WTC11 (cell line): ENCODE data around the gene TPM4. TPM values are rescaled to one million over a fixed set of nuclear protein-coding genes. Genes with fewer than 3 reads are reported as not detected.

Experiments
- ATAC-seq: fragments of 200-7000 bp; cut with Tn5 transposase; 2 replicates; pipeline ENCODE4 v1.10.0; 2021; ENCODE audit warnings: mild to moderate bottlenecking, moderate library complexity
- CTCF ChIA-PET: fragments of 300-600 bp; sonication (Branson Sonifier 250); formaldehyde crosslinking; loops from one replicate; lab custom pipeline; 2021; ENCODE audit warnings: antibody characterized with exemption; lab: Charles Lee
- POLR2A ChIA-PET: fragments of 350-600 bp; sonication (Branson Sonifier 250); formaldehyde crosslinking; loops from one replicate; lab custom pipeline; 2021; ENCODE audit warnings: antibody characterized with exemption; lab: Charles Lee
- DNase-seq: peaks from one replicate; pipeline ENCODE4 v3.0.0; 2021; ENCODE audit warnings: low spot score
- H3K27ac Mint-ChIP-seq: 2 replicates; pipeline ENCODE4 v1.8.0; 2021; ENCODE audit warnings: mixed read lengths
- H3K27me3 Mint-ChIP-seq: 2 replicates; pipeline ENCODE4 v1.8.0; 2021; ENCODE audit warnings: low read depth, mild to moderate bottlenecking, moderate library complexity, mixed read lengths
- H3K36me3 Mint-ChIP-seq: 2 replicates; pipeline ENCODE4 v1.8.0; 2021; ENCODE audit warnings: mixed read lengths
- H3K4me1 Mint-ChIP-seq: 2 replicates; pipeline ENCODE4 v1.8.0; 2022; ENCODE audit warnings: mixed read lengths
- H3K4me3 Mint-ChIP-seq: 2 replicates; pipeline ENCODE4 v1.8.0; 2021; ENCODE audit warnings: mild to moderate bottlenecking, moderate library complexity, mixed read lengths
- H3K9me3 Mint-ChIP-seq: 2 replicates; pipeline ENCODE4 v1.8.0; 2021; ENCODE audit warnings: mixed read lengths
- CREM ChIP-seq: sonication (generic); formaldehyde crosslinking; IDR thresholded peaks from 2 replicates; pipeline ENCODE4 v1.8.1; 2022; ENCODE audit warnings: mild to moderate bottlenecking, missing genetic modification reagents, moderate library complexity
- EMX1 ChIP-seq: fragments of 250-450 bp; sonication (Bioruptor Pico); IDR thresholded peaks from 2 replicates; pipeline ENCODE4 v1.8.0; 2021; ENCODE audit warnings: mild to moderate bottlenecking
- GTF2I ChIP-seq: fragments of 250-450 bp; sonication (Bioruptor Pico); conservative IDR thresholded peaks from 2 replicates; pipeline ENCODE4 v1.4.0; 2021; ENCODE audit warnings: mild to moderate bottlenecking
- MYBL2 ChIP-seq: sonication (generic); formaldehyde crosslinking; IDR thresholded peaks from 2 replicates; pipeline ENCODE4 v1.8.1; 2023; ENCODE audit warnings: mild to moderate bottlenecking, moderate library complexity, missing genetic modification reagents
- NFATC4 ChIP-seq: fragments of 250-450 bp; sonication (Bioruptor Pico); IDR thresholded peaks from 2 replicates; pipeline ENCODE4 v1.9.0; 2021; ENCODE audit warnings: mild to moderate bottlenecking
- PRRX2 ChIP-seq: fragments of 250-450 bp; sonication (Bioruptor Pico); IDR thresholded peaks from 2 replicates; pipeline ENCODE4 v1.8.0; 2021; ENCODE audit warnings: mild to moderate bottlenecking
- ZNF317 ChIP-seq: sonication (generic); formaldehyde crosslinking; IDR thresholded peaks from 2 replicates; pipeline ENCODE4 v1.8.1; 2023; ENCODE audit warnings: low read depth, mild to moderate bottlenecking, moderate library complexity, missing genetic modification reagents, borderline replicate concordance
- ZNF396 ChIP-seq: fragments of 250-450 bp; sonication (Bioruptor Pico); IDR thresholded peaks from 2 replicates; pipeline ENCODE4 v1.8.0; 2021; ENCODE audit warnings: mild to moderate bottlenecking, moderate library complexity, borderline replicate concordance
- ZNF416 ChIP-seq: fragments of 250-450 bp; sonication (Bioruptor Pico); IDR thresholded peaks from 2 replicates; pipeline ENCODE4 v1.9.0; 2021; ENCODE audit warnings: mild to moderate bottlenecking, inconsistent platforms
- total RNA-seq: library from RNA; stranded (reverse); gene quantifications from 3 replicates; pipeline ENCODE4 v1.2.3, GENCODE V29; 2021
- TF ChIP-seq, protein P1 (sequence below): sonication (generic); formaldehyde crosslinking; IDR thresholded peaks from 2 replicates; pipeline ENCODE4 v1.8.0; 2022; ENCODE audit warnings: mild to moderate bottlenecking, missing genetic modification reagents
- TF ChIP-seq, protein P2 (sequence below): sonication (generic); formaldehyde crosslinking; IDR thresholded peaks from 2 replicates; pipeline ENCODE4 v1.8.0; 2023; ENCODE audit warnings: missing genetic modification reagents, mild to moderate bottlenecking, borderline replicate concordance
- TF ChIP-seq, protein P3 (sequence below): fragments of 250-450 bp; sonication (Bioruptor Pico); IDR thresholded peaks from 2 replicates; pipeline ENCODE4 v1.9.0; 2021; ENCODE audit warnings: mild to moderate bottlenecking
- TF ChIP-seq, protein P4 (sequence below): sonication (generic); formaldehyde crosslinking; IDR thresholded peaks from 2 replicates; pipeline ENCODE4 v1.8.1; 2023; ENCODE audit warnings: mild to moderate bottlenecking, missing genetic modification reagents, moderate library complexity
- TF ChIP-seq, protein P5 (sequence below): fragments of 250-450 bp; sonication (Bioruptor Pico); IDR thresholded peaks from 2 replicates; pipeline ENCODE4 v1.8.0; 2021; ENCODE audit warnings: mild to moderate bottlenecking
- TF ChIP-seq, protein P6 (sequence below): fragments of 250-450 bp; sonication (Bioruptor Pico); conservative IDR thresholded peaks from 2 replicates; pipeline ENCODE4 v1.9.0; 2021; ENCODE audit warnings: mild to moderate bottlenecking
- TF ChIP-seq, protein P7 (sequence below): sonication (generic); formaldehyde crosslinking; IDR thresholded peaks from 2 replicates; pipeline ENCODE4 v1.8.0; 2023; ENCODE audit warnings: missing genetic modification reagents

Gene TPM4
- total RNA-seq, 1 experiment from 2014 or later = 302 TPM

DNA sequence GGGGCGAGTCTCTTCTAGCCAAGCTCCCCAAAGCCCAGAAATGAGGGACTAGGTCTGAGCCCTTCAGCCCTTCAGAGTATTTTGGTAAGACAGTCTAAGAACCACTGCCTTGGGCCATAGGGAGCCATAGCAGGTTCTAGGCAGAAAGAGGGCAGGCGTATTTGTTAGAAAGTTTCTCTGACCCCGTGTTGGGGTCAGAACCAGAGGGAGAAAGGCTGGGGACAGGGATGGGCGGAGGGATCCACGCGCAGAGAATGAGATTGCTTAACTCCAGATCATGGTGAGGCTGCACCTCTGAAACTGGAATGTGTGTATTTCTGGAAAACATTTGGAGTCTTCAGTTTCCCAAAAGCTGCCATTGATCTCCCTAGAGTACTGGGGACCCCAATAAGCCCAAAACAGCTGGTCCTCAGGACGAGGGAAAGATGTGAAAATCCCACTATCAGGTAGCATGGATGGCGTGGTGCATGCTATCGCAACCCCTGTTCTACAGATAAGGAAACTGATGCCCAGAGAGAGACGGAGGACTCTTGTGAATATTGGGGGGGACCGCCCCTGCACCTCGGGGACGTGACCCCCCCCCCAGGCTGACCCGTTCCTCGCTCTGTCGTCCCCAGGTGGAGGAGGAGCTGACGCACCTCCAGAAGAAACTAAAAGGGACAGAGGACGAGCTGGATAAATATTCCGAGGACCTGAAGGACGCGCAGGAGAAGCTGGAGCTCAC, 703 bp upstream of the TPM4 start:
- ChIA-PET CTCF (interaction anchor here (0.6 to 8.9 kb wide), 8 partner anchors 9 to 282 kb away, joined by 3 to 100 read pairs (median 8); no protein-coding TSS in a partner anchor), POLR2A (interaction anchor here (0.7 to 2.5 kb wide), 14 partner anchors 9 to 1038 kb away, joined by 3 to 17 read pairs (median 4); partner anchors contain the start of genes FAM32A and RAB8A)
- TF ChIP-seq, protein P1, sequence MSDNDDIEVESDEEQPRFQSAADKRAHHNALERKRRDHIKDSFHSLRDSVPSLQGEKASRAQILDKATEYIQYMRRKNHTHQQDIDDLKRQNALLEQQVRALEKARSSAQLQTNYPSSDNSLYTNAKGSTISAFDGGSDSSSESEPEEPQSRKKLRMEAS (CRISPR knock-in tag) = 0 out of 2 replicates have a peak, but pooled peaks have one; percentile 13
- TF ChIP-seq NFATC4 = 0 out of 2 replicates have a peak, but pooled peaks have one; percentile 11
- TF ChIP-seq, protein P2, sequence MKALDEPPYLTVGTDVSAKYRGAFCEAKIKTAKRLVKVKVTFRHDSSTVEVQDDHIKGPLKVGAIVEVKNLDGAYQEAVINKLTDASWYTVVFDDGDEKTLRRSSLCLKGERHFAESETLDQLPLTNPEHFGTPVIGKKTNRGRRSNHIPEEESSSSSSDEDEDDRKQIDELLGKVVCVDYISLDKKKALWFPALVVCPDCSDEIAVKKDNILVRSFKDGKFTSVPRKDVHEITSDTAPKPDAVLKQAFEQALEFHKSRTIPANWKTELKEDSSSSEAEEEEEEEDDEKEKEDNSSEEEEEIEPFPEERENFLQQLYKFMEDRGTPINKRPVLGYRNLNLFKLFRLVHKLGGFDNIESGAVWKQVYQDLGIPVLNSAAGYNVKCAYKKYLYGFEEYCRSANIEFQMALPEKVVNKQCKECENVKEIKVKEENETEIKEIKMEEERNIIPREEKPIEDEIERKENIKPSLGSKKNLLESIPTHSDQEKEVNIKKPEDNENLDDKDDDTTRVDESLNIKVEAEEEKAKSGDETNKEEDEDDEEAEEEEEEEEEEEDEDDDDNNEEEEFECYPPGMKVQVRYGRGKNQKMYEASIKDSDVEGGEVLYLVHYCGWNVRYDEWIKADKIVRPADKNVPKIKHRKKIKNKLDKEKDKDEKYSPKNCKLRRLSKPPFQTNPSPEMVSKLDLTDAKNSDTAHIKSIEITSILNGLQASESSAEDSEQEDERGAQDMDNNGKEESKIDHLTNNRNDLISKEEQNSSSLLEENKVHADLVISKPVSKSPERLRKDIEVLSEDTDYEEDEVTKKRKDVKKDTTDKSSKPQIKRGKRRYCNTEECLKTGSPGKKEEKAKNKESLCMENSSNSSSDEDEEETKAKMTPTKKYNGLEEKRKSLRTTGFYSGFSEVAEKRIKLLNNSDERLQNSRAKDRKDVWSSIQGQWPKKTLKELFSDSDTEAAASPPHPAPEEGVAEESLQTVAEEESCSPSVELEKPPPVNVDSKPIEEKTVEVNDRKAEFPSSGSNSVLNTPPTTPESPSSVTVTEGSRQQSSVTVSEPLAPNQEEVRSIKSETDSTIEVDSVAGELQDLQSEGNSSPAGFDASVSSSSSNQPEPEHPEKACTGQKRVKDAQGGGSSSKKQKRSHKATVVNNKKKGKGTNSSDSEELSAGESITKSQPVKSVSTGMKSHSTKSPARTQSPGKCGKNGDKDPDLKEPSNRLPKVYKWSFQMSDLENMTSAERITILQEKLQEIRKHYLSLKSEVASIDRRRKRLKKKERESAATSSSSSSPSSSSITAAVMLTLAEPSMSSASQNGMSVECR (CRISPR knock-in tag) = 0 out of 2 replicates have a peak, but pooled peaks have one; percentile 19
- no peak for TF ChIP-seq EMX1 (CRISPR knock-in tag)
- TF ChIP-seq CREM (CRISPR knock-in tag) = no peak
- peak; percentile 84 for TF ChIP-seq GTF2I (CRISPR knock-in tag)
- H3K9me3 Mint-ChIP-seq = no peaks in the 10 kb centered on the region
- ATAC-seq (no peak), DNase-seq (no peak)
- no peaks in the 10 kb centered on the region for H3K27me3 Mint-ChIP-seq
- H3K4me1 Mint-ChIP-seq = peaks cover 52% of the 10 kb centered on the region
- peaks cover 5% of the 10 kb centered on the region; the same call in 1 of the 2 replicates for H3K36me3 Mint-ChIP-seq
- peak overlapping the region; percentile 95 for H3K27ac Mint-ChIP-seq
- H3K4me3 Mint-ChIP-seq = peak overlapping the region; percentile 85

DNA sequence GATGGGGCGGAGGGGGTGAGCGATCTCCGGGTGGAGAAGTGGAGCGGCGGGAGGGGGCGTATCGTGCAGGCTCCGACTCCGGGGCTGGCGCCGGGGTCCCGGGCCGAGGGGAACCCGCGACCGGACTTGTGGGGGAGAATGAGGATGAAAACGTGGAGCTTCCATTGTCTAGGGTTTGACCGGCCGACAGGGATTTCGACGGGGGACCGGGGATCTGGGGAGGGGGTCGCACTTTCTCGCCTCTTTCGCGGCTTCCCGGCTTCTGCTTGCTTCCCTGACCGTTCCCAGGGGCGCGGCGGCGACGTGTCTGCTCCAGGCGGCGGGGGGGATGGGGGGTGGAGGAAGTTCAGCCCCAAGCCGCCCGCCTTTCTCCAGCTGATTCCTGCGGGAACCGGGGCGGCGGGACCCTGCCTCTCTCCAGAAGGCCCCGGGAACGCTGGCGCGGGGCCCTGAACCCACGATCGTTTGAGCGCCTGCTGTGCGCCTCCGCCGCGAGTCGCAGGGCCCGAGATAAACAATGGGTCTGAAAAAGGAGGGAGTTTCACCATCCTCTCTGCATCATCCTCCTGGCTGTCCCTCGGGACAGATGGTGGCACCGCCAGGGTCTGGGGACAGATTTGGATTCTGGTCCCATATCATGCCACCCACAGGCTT, 790 bp downstream of the TPM4 start:
- POLR2A ChIA-PET = interaction anchor here (0.6 to 2.5 kb wide), 11 partner anchors 8 to 108 kb away, joined by 3 to 17 read pairs (median 4); partner anchors contain the start of genes FAM32A and RAB8A
- peak; percentile 68 for DNase-seq
- TF ChIP-seq MYBL2 (CRISPR knock-in tag) (0 out of 2 replicates have a peak, but pooled peaks have one; percentile 25), ZNF396 (CRISPR knock-in tag) (no peak), ZNF416 (peak; percentile 38; the same call in 1 of the 2 replicates), ZNF317 (no peak), PRRX2 (CRISPR knock-in tag) (0 out of 2 replicates have a peak, but pooled peaks have one; percentile 64), EMX1 (CRISPR knock-in tag) (0 out of 2 replicates have a peak, but pooled peaks have one; percentile 58)
- TF ChIP-seq, protein P3, sequence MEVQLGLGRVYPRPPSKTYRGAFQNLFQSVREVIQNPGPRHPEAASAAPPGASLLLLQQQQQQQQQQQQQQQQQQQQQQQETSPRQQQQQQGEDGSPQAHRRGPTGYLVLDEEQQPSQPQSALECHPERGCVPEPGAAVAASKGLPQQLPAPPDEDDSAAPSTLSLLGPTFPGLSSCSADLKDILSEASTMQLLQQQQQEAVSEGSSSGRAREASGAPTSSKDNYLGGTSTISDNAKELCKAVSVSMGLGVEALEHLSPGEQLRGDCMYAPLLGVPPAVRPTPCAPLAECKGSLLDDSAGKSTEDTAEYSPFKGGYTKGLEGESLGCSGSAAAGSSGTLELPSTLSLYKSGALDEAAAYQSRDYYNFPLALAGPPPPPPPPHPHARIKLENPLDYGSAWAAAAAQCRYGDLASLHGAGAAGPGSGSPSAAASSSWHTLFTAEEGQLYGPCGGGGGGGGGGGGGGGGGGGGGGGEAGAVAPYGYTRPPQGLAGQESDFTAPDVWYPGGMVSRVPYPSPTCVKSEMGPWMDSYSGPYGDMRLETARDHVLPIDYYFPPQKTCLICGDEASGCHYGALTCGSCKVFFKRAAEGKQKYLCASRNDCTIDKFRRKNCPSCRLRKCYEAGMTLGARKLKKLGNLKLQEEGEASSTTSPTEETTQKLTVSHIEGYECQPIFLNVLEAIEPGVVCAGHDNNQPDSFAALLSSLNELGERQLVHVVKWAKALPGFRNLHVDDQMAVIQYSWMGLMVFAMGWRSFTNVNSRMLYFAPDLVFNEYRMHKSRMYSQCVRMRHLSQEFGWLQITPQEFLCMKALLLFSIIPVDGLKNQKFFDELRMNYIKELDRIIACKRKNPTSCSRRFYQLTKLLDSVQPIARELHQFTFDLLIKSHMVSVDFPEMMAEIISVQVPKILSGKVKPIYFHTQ (CRISPR knock-in tag) = no peak
- TF ChIP-seq, protein P4, sequence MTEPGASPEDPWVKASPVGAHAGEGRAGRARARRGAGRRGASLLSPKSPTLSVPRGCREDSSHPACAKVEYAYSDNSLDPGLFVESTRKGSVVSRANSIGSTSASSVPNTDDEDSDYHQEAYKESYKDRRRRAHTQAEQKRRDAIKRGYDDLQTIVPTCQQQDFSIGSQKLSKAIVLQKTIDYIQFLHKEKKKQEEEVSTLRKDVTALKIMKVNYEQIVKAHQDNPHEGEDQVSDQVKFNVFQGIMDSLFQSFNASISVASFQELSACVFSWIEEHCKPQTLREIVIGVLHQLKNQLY (CRISPR knock-in tag) = no peak
- TF ChIP-seq, protein P5, sequence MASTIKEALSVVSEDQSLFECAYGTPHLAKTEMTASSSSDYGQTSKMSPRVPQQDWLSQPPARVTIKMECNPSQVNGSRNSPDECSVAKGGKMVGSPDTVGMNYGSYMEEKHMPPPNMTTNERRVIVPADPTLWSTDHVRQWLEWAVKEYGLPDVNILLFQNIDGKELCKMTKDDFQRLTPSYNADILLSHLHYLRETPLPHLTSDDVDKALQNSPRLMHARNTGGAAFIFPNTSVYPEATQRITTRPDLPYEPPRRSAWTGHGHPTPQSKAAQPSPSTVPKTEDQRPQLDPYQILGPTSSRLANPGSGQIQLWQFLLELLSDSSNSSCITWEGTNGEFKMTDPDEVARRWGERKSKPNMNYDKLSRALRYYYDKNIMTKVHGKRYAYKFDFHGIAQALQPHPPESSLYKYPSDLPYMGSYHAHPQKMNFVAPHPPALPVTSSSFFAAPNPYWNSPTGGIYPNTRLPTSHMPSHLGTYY = 0 out of 2 replicates have a peak, but pooled peaks have one; percentile 37
- TF ChIP-seq, protein P6, sequence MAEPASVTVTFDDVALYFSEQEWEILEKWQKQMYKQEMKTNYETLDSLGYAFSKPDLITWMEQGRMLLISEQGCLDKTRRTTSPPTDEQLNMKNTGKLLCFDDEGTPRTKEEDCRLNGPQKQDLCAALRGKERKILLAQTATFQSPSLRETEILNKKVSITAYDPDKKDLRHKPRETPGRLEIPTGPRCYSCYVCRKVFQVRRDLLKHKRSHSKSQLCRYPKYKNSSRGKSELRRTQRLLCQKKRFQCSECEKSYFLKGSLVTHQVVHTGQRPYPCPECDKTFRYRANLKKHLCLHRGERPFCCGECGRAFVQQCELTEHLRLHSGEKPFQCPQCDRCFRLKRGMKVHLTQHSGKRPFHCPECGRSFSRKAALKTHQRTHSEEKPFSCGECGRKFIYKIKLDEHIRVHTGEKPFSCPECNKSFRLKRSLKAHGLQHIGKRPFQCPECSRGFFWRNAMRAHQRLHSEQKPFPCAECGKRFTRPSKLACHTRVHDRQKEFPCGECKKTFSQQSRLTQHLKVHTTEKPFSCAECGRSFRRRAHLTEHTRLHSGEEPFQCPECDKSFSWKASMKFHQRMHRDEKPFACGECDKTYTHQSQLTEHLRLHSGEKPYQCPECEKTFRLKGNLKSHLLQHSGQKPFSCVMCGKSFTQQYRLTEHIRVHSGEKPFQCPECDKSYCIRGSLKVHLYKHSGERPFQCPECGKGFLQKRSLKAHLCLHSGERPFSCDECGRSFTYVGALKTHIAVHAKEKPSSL (CRISPR knock-in tag) = no peak
- TF ChIP-seq, protein P7, sequence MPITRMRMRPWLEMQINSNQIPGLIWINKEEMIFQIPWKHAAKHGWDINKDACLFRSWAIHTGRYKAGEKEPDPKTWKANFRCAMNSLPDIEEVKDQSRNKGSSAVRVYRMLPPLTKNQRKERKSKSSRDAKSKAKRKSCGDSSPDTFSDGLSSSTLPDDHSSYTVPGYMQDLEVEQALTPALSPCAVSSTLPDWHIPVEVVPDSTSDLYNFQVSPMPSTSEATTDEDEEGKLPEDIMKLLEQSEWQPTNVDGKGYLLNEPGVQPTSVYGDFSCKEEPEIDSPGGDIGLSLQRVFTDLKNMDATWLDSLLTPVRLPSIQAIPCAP (CRISPR knock-in tag) = no peak
- peak overlapping the region; percentile 98 for H3K27ac Mint-ChIP-seq
- ATAC-seq = no peak
- no peaks in the 10 kb centered on the region for H3K9me3 Mint-ChIP-seq
- no peaks in the 10 kb centered on the region for H3K27me3 Mint-ChIP-seq
- H3K4me3 Mint-ChIP-seq = peak overlapping the region; percentile 85
- peaks cover 18% of the 10 kb centered on the region for H3K36me3 Mint-ChIP-seq
- H3K4me1 Mint-ChIP-seq = peaks cover 54% of the 10 kb centered on the region
- CTCF ChIA-PET = interaction anchor here (0.8 to 8.9 kb wide), 5 partner anchors 10 to 109 kb away, joined by 3 to 100 read pairs (median 5); no protein-coding TSS in a partner anchor
